HFFc6 (cell line): Measurements from ENCODE around the gene COL25A1. TPM values are rescaled to one million over a fixed set of nuclear protein-coding genes. Genes with fewer than 3 reads are reported as not detected.

Source experiments
- DNase-seq: peaks from one replicate; pipeline ENCODE4 v3.0.0-alpha.2; 2018
- H3K27ac Mint-ChIP-seq: 2 replicates; pipeline ENCODE4 v1.8.0; 2020; ENCODE audit warnings: mild to moderate bottlenecking, mixed read lengths
- H3K27me3 Mint-ChIP-seq: 2 replicates; pipeline ENCODE4 v1.8.0; 2021; ENCODE audit warnings: mild to moderate bottlenecking, moderate library complexity, mixed read lengths; ENCODE audit not compliant: insufficient read depth
- H3K36me3 Mint-ChIP-seq: 2 replicates; pipeline ENCODE4 v1.8.0; 2021; ENCODE audit warnings: low read depth, mixed read lengths
- H3K4me1 Mint-ChIP-seq: 2 replicates; pipeline ENCODE4 v1.8.0; 2020; ENCODE audit warnings: low read depth, mixed read lengths
- H3K4me3 Mint-ChIP-seq: 2 replicates; pipeline ENCODE4 v1.8.0; 2020; ENCODE audit warnings: mild to moderate bottlenecking, moderate library complexity, mixed read lengths
- H3K9me3 Mint-ChIP-seq: 2 replicates; pipeline ENCODE4 v1.8.0; 2020; ENCODE audit warnings: mild to moderate bottlenecking, mixed read lengths
- CTCF ChIP-seq: fragments of 200-600 bp; sonication (generic); IDR thresholded peaks from 2 replicates; pipeline ENCODE4 v1.5.0; 2021; ENCODE audit warnings: antibody characterized with exemption, mild to moderate bottlenecking
- total RNA-seq, 6 experiments: library from RNA; stranded (reverse); fragmentation: NEBNext Ultra II Directional; extraction: Animal tissue kit (Norgen Biotek cat#: 25700); gene quantifications; 2 replicates in 1 of 6; 3 replicates in 5 of 6; pipeline ENCODE4 v1.2.3, GENCODE V29; 2021

The COL25A1 gene
- total RNA-seq, 6 experiments from 2014 or later = not detected

- Mint-ChIP-seq H3K36me3 (no peaks in the 10 kb centered on the region), H3K27ac (no peak overlapping the region), H3K4me3 (no peak overlapping the region), H3K4me1 (no peaks in the 10 kb centered on the region), H3K9me3 (peaks cover 4% of the 10 kb centered on the region), H3K27me3 (peaks cover 3% of the 10 kb centered on the region; the same call in 1 of the 2 replicates)
- TF ChIP-seq CTCF = no peak
- no peak for DNase-seq
Observed at GRCh38 chr4:109134268-109134667, 168.2 kb downstream of the COL25A1 start.

GRCh38 chr4:109131559-109131958, 170.9 kb downstream of the COL25A1 start:
- no peaks in the 10 kb centered on the region for H3K36me3 Mint-ChIP-seq
- no peak overlapping the region for H3K27ac Mint-ChIP-seq
- H3K4me3 Mint-ChIP-seq = no peak overlapping the region
- H3K27me3 Mint-ChIP-seq = peaks cover 3% of the 10 kb centered on the region; the same call in 1 of the 2 replicates
- no peaks in the 10 kb centered on the region for H3K4me1 Mint-ChIP-seq
- DNase-seq = no peak
- TF ChIP-seq CTCF = no peak
- no peaks in the 10 kb centered on the region; the same call in 1 of the 2 replicates for H3K9me3 Mint-ChIP-seq

- TF ChIP-seq CTCF = no peak
- H3K27ac Mint-ChIP-seq = no peak overlapping the region
- no peaks in the 10 kb centered on the region for H3K4me1 Mint-ChIP-seq
- no peaks in the 10 kb centered on the region; the same call in 1 of the 2 replicates for H3K27me3 Mint-ChIP-seq
- no peak overlapping the region for H3K4me3 Mint-ChIP-seq
- no peaks in the 10 kb centered on the region for H3K36me3 Mint-ChIP-seq
- no peak for DNase-seq
- H3K9me3 Mint-ChIP-seq = no peaks in the 10 kb centered on the region; the same call in 1 of the 2 replicates
Observed at GRCh38 chr4:109128589-109128988, 173.9 kb downstream of the COL25A1 start.

- Mint-ChIP-seq H3K27me3 (no peaks in the 10 kb centered on the region; the same call in 1 of the 2 replicates), H3K4me1 (no peaks in the 10 kb centered on the region), H3K4me3 (no peak overlapping the region), H3K9me3 (no peaks in the 10 kb centered on the region; the same call in 1 of the 2 replicates), H3K27ac (no peak overlapping the region), H3K36me3 (no peaks in the 10 kb centered on the region)
- DNase-seq = no peak
- no peak for TF ChIP-seq CTCF
Observed at GRCh38 chr4:109127866-109128265, 174.6 kb downstream of the COL25A1 start.

- no peak overlapping the region for H3K27ac Mint-ChIP-seq
- H3K9me3 Mint-ChIP-seq = no peaks in the 10 kb centered on the region; the same call in 1 of the 2 replicates
- TF ChIP-seq CTCF = no peak
- H3K27me3 Mint-ChIP-seq = no peaks in the 10 kb centered on the region; the same call in 1 of the 2 replicates
- H3K4me1 Mint-ChIP-seq = no peaks in the 10 kb centered on the region
- no peak for DNase-seq
- H3K36me3 Mint-ChIP-seq = no peaks in the 10 kb centered on the region
- no peak overlapping the region for H3K4me3 Mint-ChIP-seq
Observed at GRCh38 chr4:109126856-109127255, 175.6 kb downstream of the COL25A1 start.

- Mint-ChIP-seq H3K27ac (no peak overlapping the region), H3K9me3 (no peaks in the 10 kb centered on the region; the same call in 1 of the 2 replicates), H3K4me3 (no peak overlapping the region), H3K4me1 (no peaks in the 10 kb centered on the region), H3K36me3 (no peaks in the 10 kb centered on the region), H3K27me3 (no peaks in the 10 kb centered on the region)
- DNase-seq = no peak
- no peak for TF ChIP-seq CTCF
Observed at GRCh38 chr4:109125084-109125483, 177.4 kb downstream of the COL25A1 start.
